IPS-18a (cell line): ENCODE measurements around the gene CCDC93.

Experiments used
- H3K27ac ChIP-seq: one replicate; pipeline ENCODE4 v1.5.1; 2013; ENCODE audit warnings: low read length
- H3K27me3 ChIP-seq: one replicate; pipeline ENCODE4 v1.6.1; 2013; ENCODE audit warnings: mild to moderate bottlenecking, low read length; ENCODE audit not compliant: control insufficient read depth, insufficient read depth
- H3K36me3 ChIP-seq: one replicate; pipeline ENCODE4 v1.6.1; 2013; ENCODE audit warnings: low read depth, low read length; ENCODE audit not compliant: control insufficient read depth
- H3K4me1 ChIP-seq: one replicate; pipeline ENCODE4 v1.6.1; 2013; ENCODE audit warnings: low read depth, low read length; ENCODE audit not compliant: control insufficient read depth
- H3K4me3 ChIP-seq: one replicate; pipeline ENCODE4 v1.5.1; 2013; ENCODE audit warnings: low read length
- H3K9ac ChIP-seq: one replicate; pipeline ENCODE4 v1.6.1; 2013; ENCODE audit warnings: mild to moderate bottlenecking, low read length, moderate library complexity
- H3K9me3 ChIP-seq: one replicate; pipeline ENCODE4 v1.6.1; 2013; ENCODE audit warnings: low read depth, low read length; ENCODE audit not compliant: control insufficient read depth

CCDC93 gene

GRCh38 chr2:117983040-117983439 is 30.8 kb downstream of the CCDC93 start:
- Histone ChIP-seq H3K27ac (no peak overlapping the region), H3K36me3 (no peaks in the 10 kb centered on the region), H3K9me3 (no peaks in the 10 kb centered on the region), H3K9ac (no peak overlapping the region), H3K4me1 (no peaks in the 10 kb centered on the region), H3K27me3 (no peaks in the 10 kb centered on the region), H3K4me3 (no peak overlapping the region)

- H3K4me1 ChIP-seq: no peaks in the 10 kb centered on the region
- H3K4me3 ChIP-seq: no peak overlapping the region
- H3K9me3 ChIP-seq: no peaks in the 10 kb centered on the region
- no peak overlapping the region for H3K27ac ChIP-seq
- peaks cover 3% of the 10 kb centered on the region for H3K36me3 ChIP-seq
- no peak overlapping the region for H3K9ac ChIP-seq
- no peaks in the 10 kb centered on the region for H3K27me3 ChIP-seq
Observed at GRCh38 chr2:117982376-117983033, 31.4 kb downstream of the CCDC93 start.

GRCh38 chr2:117981810-117982209 is 32.1 kb downstream of the CCDC93 start:
- Histone ChIP-seq H3K36me3 (peaks cover 7% of the 10 kb centered on the region), H3K9ac (no peak overlapping the region), H3K9me3 (no peaks in the 10 kb centered on the region), H3K4me3 (no peak overlapping the region), H3K27ac (no peak overlapping the region), H3K4me1 (no peaks in the 10 kb centered on the region), H3K27me3 (no peaks in the 10 kb centered on the region)

- Histone ChIP-seq H3K27ac (no peak overlapping the region), H3K9ac (no peak overlapping the region), H3K4me1 (no peaks in the 10 kb centered on the region), H3K36me3 (peaks cover 7% of the 10 kb centered on the region), H3K9me3 (no peaks in the 10 kb centered on the region), H3K27me3 (no peaks in the 10 kb centered on the region), H3K4me3 (no peak overlapping the region)
Observed at GRCh38 chr2:117980783-117981676, 32.8 kb downstream of the CCDC93 start.

- Histone ChIP-seq H3K9ac (no peak overlapping the region), H3K27me3 (no peaks in the 10 kb centered on the region), H3K4me1 (no peaks in the 10 kb centered on the region), H3K4me3 (no peak overlapping the region), H3K9me3 (no peaks in the 10 kb centered on the region), H3K27ac (no peak overlapping the region), H3K36me3 (peaks cover 8% of the 10 kb centered on the region)
Observed at GRCh38 chr2:117979911-117980701, 33.8 kb downstream of the CCDC93 start.

- Histone ChIP-seq H3K9me3 (no peaks in the 10 kb centered on the region), H3K36me3 (peaks cover 28% of the 10 kb centered on the region), H3K9ac (no peak overlapping the region), H3K27me3 (no peaks in the 10 kb centered on the region), H3K4me1 (no peaks in the 10 kb centered on the region), H3K27ac (no peak overlapping the region), H3K4me3 (no peak overlapping the region)
Observed at GRCh38 chr2:117977696-117978095, 36.2 kb downstream of the CCDC93 start.

GRCh38 chr2:117976581-117976980 is 37.3 kb downstream of the CCDC93 start:
- H3K27ac ChIP-seq: no peak overlapping the region
- no peaks in the 10 kb centered on the region for H3K27me3 ChIP-seq
- H3K36me3 ChIP-seq: peaks cover 39% of the 10 kb centered on the region
- no peaks in the 10 kb centered on the region for H3K9me3 ChIP-seq
- H3K4me1 ChIP-seq: no peaks in the 10 kb centered on the region
- no peak overlapping the region for H3K4me3 ChIP-seq
- no peak overlapping the region for H3K9ac ChIP-seq

- Histone ChIP-seq H3K27me3 (no peaks in the 10 kb centered on the region), H3K4me3 (no peak overlapping the region), H3K4me1 (no peaks in the 10 kb centered on the region), H3K27ac (no peak overlapping the region), H3K9me3 (no peaks in the 10 kb centered on the region), H3K36me3 (peaks cover 40% of the 10 kb centered on the region), H3K9ac (no peak overlapping the region)
Observed at GRCh38 chr2:117973498-117974082, 40.3 kb downstream of the CCDC93 start.

GRCh38 chr2:117972476-117973123 is 41.3 kb downstream of the CCDC93 start:
- H3K27ac ChIP-seq: no peak overlapping the region
- H3K9me3 ChIP-seq: no peaks in the 10 kb centered on the region
- H3K27me3 ChIP-seq: no peaks in the 10 kb centered on the region
- no peak overlapping the region for H3K9ac ChIP-seq
- peaks cover 38% of the 10 kb centered on the region for H3K36me3 ChIP-seq
- H3K4me1 ChIP-seq: no peaks in the 10 kb centered on the region
- H3K4me3 ChIP-seq: no peak overlapping the region

GRCh38 chr2:117968722-117969121 is 45.1 kb downstream of the CCDC93 start:
- no peak overlapping the region for H3K27ac ChIP-seq
- no peaks in the 10 kb centered on the region for H3K27me3 ChIP-seq
- peaks cover 18% of the 10 kb centered on the region for H3K36me3 ChIP-seq
- H3K4me3 ChIP-seq: no peak overlapping the region
- no peak overlapping the region for H3K9ac ChIP-seq
- H3K9me3 ChIP-seq: no peaks in the 10 kb centered on the region
- no peaks in the 10 kb centered on the region for H3K4me1 ChIP-seq
